ENCODE measurements around the gene SH2D4B.

The SH2D4B gene

DNA sequence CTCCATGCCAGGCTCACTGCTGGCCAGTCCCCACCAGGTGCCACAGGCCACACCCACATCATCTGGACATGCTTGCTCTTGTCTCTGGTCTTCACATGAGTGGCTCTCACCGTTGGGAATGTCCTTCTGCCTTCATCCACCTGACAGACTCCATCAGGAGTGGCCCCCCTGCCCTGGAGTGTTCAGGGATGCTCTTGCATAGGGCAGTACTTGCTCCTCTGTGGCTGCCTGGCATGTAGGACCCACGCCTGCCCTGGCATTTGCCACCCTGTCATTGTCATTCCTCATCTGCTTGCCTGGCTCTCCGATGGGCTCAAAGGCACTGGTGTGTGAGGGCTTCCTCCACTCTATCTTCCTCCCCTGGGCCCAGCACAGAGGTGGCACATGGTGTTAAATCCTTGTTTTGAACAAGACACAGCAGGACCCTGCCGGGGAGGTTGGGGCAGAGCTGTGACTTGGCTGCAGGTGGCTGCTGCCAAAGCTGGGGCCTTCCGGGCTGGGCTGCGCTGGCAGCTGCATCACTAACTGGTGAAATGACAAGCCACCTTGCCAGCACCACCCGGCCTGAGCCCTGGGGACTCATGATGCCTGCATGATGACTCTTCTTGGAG lies 1.8 kb downstream of the SH2D4B start:
- TF ChIP-seq, protein P1, sequence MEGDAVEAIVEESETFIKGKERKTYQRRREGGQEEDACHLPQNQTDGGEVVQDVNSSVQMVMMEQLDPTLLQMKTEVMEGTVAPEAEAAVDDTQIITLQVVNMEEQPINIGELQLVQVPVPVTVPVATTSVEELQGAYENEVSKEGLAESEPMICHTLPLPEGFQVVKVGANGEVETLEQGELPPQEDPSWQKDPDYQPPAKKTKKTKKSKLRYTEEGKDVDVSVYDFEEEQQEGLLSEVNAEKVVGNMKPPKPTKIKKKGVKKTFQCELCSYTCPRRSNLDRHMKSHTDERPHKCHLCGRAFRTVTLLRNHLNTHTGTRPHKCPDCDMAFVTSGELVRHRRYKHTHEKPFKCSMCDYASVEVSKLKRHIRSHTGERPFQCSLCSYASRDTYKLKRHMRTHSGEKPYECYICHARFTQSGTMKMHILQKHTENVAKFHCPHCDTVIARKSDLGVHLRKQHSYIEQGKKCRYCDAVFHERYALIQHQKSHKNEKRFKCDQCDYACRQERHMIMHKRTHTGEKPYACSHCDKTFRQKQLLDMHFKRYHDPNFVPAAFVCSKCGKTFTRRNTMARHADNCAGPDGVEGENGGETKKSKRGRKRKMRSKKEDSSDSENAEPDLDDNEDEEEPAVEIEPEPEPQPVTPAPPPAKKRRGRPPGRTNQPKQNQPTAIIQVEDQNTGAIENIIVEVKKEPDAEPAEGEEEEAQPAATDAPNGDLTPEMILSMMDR (IDR thresholded peaks at IDR 0.05): no peak

DNA sequence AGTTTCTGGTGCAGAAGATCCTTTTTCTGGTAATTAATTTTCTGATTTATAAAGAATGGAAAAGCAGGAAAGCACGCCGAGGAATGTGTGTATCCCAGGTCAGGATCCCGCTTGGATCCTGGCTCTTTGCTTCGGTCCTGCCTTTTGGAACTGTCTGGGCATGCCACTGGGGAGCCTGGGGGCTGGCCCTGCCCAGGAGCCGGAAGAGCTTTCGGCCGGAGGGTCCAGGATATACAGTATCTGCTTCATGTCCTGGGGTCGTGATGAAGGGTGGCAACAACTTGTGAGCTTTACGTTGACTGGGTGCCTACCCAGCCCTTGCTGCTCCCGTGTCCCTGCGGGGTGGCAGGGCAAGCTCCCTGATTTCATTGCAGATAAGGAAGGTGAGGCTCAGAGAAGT lies 2.4 kb downstream of the SH2D4B start:
- TF ChIP-seq, protein P1 (IDR thresholded peaks at IDR 0.05): no peak

DNA sequence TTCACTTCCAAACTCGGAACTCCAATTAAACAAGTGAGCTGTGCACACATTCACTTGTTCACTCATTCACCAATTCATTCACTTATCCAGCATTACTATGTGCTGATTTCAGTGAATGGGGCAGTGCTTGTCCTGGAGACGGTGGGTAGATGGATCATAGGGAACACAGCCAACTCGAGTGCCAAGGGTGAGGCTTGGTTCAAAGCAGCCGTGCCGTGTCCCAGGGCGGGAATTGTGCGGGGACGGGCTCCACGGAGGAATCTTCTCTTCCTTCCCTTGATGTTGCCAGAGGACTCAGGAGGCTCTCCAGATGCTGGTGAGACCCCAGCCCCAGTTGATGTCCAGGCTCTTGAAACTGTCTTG lies 2.9 kb downstream of the SH2D4B start:
- TF ChIP-seq, protein P1 (IDR thresholded peaks at IDR 0.05): no peak

DNA sequence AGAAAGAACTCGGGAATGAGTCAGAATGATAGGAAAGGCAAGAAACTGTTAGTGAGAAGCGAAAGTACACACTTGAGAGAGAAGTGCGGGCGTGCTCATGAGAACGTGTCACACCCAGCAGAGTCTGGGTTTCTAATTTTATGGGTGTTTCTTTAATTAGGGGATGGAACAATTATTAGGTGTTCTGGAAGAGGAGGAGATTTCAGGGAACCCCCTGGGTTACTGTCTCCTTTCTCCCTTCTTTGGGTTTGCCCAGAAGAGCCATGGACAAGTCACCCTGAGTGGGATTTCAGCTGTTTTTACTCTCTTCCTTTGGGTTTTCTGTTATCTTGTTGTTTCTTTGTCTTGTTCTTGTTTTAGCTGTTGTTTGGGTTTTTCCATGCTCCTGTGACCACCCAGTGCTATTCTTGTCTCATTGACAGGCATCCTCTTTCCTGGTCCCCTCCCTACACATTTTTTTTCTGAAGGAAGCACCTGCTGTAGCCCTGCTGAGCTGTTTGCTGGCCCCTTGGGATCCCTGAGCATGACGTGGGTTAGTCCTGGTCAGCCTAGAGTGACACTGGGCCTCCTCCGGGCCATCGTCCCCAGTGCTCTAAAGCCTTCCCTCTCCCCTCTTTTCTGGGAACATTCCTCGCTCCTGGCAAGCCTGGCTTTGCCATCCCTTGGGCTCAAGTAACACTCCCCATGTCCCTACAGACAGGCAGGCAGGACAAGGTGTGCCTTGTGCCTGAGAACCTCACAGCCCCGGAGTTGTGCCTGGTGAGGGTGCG lies 3.5 kb downstream of the SH2D4B start:
- TF ChIP-seq, protein P1 (IDR thresholded peaks at IDR 0.05): no peak

DNA sequence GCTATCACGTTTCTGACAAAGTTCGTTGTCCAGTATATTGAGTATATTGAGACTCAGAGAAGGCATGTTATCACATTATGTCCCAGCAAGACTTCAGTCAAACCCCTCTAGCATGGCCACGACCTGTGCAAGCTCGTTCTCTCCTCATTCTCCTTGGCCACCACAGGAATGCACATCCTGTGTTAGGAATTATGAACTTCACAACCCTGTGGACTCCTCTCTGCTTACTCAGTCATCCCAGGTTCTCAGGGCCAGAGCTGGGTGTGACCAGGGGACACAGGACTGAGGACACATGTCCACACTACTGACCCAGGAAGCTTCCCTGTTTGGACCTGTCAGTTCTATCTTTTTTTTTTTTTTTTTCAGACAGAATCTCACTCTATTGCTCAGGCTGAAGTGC lies 4.4 kb downstream of the SH2D4B start:
- TF ChIP-seq, protein P1 (IDR thresholded peaks at IDR 0.05): no peak

DNA sequence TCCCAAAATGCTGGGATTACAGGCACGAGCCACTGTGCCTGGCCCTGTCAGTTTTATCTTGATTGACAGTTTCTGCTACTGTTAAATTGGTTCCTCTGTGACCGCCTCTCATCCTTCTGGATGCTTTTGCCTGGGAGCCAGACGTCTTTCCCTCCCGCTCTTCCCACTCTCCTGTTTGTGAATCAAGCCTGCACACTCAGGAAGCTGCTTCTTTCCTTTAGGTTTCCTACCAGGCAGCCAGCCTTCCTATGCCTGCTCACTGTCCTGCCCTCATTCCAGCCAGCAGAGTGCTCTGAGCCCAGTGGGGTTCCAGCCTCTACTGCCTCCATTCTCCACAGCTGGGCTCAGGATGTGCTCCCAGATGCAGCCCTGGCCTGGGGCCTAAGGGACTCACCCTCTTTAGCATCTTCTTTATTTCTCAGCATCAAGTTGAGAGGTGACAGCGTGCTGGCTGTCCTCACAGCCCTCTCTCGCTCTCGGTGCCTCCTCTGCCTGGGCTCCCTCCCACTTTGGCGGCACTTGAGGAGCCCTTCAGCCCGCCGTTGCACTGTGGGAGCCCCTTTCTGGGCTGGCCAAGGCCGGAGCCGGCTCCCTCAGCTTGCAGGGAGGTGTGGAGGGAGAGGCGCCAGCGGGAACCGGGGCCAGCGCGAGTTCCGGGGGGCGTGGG lies 5.1 kb downstream of the SH2D4B start:
- TF ChIP-seq, protein P1 (IDR thresholded peaks at IDR 0.05): no peak

DNA sequence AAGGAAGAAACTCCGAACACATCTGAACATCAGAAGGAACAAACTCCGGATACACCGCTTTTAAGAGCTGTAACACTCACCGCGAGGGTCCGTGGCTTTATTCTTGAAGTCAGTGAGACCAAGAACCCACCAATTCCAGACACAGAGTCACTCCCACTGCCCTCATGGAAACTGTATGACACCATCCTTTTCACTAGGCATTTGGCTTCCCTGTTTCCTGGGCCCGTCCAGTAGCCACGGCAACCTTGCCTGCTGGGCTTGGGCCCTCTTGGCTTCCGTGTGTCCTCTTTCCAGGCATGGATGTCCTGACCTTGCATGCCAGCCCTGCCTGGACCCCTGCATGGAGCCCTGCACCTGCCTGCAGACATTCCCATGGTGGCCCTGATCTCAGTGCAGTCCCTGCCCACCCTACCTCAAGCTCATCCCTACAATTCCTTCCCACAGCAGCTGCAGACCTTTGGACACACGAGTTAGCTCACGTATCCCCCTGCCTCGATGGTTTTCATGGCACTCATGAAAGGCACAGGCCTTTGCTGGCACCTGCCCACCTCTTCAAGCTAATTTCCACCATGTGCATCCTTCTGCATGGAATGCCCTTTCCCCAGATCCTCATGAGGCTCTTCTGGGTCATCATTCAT lies 6.7 kb downstream of the SH2D4B start:
- TF ChIP-seq, protein P1 (IDR thresholded peaks at IDR 0.05): no peak
